HEK293 (cell line): ENCODE measurements around the gene MKI67.

Experiments
- CTCF ChIP-seq: fragments of 450-650 bp; formaldehyde crosslinking; IDR thresholded peaks from 2 replicates; pipeline ENCODE4 v1.5.1; 2016; ENCODE audit warnings: missing biosample characterization, missing genetic modification characterization
- FEZF1 ChIP-seq: fragments of 450-650 bp; formaldehyde crosslinking; IDR thresholded peaks from 2 replicates; pipeline ENCODE4 v1.5.1; 2016; ENCODE audit warnings: missing biosample characterization, missing genetic modification characterization
- REST ChIP-seq: fragments of 450-650 bp; formaldehyde crosslinking; IDR thresholded peaks from 2 replicates; pipeline ENCODE4 v1.5.1; 2016; ENCODE audit warnings: missing biosample characterization, missing genetic modification characterization
- TCF7L2 ChIP-seq: IDR thresholded peaks from 2 replicates; pipeline ENCODE4 v1.6.1; 2011; ENCODE audit warnings: low read depth, mild to moderate bottlenecking, inconsistent platforms, low read length, moderate library complexity, borderline replicate concordance
- ZBTB11 ChIP-seq: fragments of 450-650 bp; formaldehyde crosslinking; conservative IDR thresholded peaks from 2 replicates; pipeline ENCODE4 v1.5.1; 2016; ENCODE audit warnings: low read depth, missing biosample characterization, missing genetic modification characterization
- ZBTB49 ChIP-seq: fragments of 450-650 bp; formaldehyde crosslinking; IDR thresholded peaks from 2 replicates; pipeline ENCODE4 v1.5.1; 2016; ENCODE audit warnings: missing biosample characterization, missing genetic modification characterization, low read depth
- ZNF121 ChIP-seq: fragments of 450-650 bp; formaldehyde crosslinking; IDR thresholded peaks from 2 replicates; pipeline ENCODE4 v1.5.1; 2016; ENCODE audit warnings: missing biosample characterization, missing genetic modification characterization
- ZNF416 ChIP-seq: fragments of 450-650 bp; formaldehyde crosslinking; IDR thresholded peaks from 2 replicates; pipeline ENCODE4 v1.5.1; 2016; ENCODE audit warnings: missing biosample characterization, missing genetic modification characterization
- ZNF423 ChIP-seq: fragments of 450-650 bp; formaldehyde crosslinking; IDR thresholded peaks from 2 replicates; pipeline ENCODE4 v1.5.1; 2016; ENCODE audit warnings: missing biosample characterization, missing genetic modification characterization
- ZNF555 ChIP-seq: fragments of 450-650 bp; formaldehyde crosslinking; conservative IDR thresholded peaks from 2 replicates; pipeline ENCODE4 v1.5.1; 2017; ENCODE audit warnings: missing biosample characterization, mild to moderate bottlenecking, missing genetic modification characterization, inconsistent platforms
- ZNF639 ChIP-seq: fragments of 450-650 bp; formaldehyde crosslinking; IDR thresholded peaks from 2 replicates; pipeline ENCODE4 v1.5.1; 2016; ENCODE audit warnings: missing biosample characterization, missing genetic modification characterization
- ZNF645 ChIP-seq: fragments of 450-650 bp; formaldehyde crosslinking; IDR thresholded peaks from 2 replicates; pipeline ENCODE4; 2016; ENCODE audit warnings: missing biosample characterization, missing genetic modification characterization
- ZNF776 ChIP-seq: fragments of 450-650 bp; formaldehyde crosslinking; IDR thresholded peaks from 2 replicates; pipeline ENCODE4 v1.5.0; 2017; ENCODE audit warnings: missing biosample characterization, missing genetic modification characterization, borderline replicate concordance

GRCh38 chr10:128114901-128115300 lies 11.3 kb downstream of the MKI67 start:
- TF ChIP-seq CTCF (tag by site-specific recombination) (no peak), ZBTB11 (no peak), ZNF776 (tag by site-specific recombination) (no peak), ZNF555 (tag by site-specific recombination) (no peak), ZNF121 (tag by site-specific recombination) (no peak), REST (no peak), ZBTB49 (tag by site-specific recombination) (no peak), TCF7L2 (no peak), ZNF645 (tag by site-specific recombination) (no peak), ZNF416 (tag by site-specific recombination) (no peak), FEZF1 (no peak), ZNF639 (tag by site-specific recombination) (no peak), ZNF423 (tag by site-specific recombination) (no peak)
